Measurements from ENCODE around the gene CUL4A.

The CUL4A gene

GRCh38 chr13:113225515-113225914, 16.1 kb downstream of the CUL4A start:
- H3K36me3 ChIP-seq (ENCODE audit: insufficient read depth, low read length), result peaks cover 86% of the 10 kb centered on the region
- ATAC-seq (ENCODE audit: insufficient read depth, low read depth) (no peak), DNase-seq (no peak)
- no peaks in the 10 kb centered on the region for H3K27me3 ChIP-seq (ENCODE audit: insufficient read depth, low read length, poor library complexity)
- H3K9me3 ChIP-seq (ENCODE audit: insufficient read depth, low read length, severe bottlenecking), result no peaks in the 10 kb centered on the region
- no peak overlapping the region for H3K4me3 ChIP-seq (ENCODE audit: low read depth in 1 of 2, low read length in 2 of 2)
- no peaks in the 10 kb centered on the region for H3K4me1 ChIP-seq (ENCODE audit: insufficient read depth, low read length)
- H3K27ac ChIP-seq (ENCODE audit: low read length), result no peak overlapping the region
- H3K9ac ChIP-seq (ENCODE audit: low read depth, low read length), result no peak overlapping the region
- no peak for TF ChIP-seq EZH2 (IDR thresholded peaks at IDR 0.05; ENCODE audit: borderline replicate concordance, low read depth, low read length, severe bottlenecking)
- no peak for TF ChIP-seq CTCF (IDR thresholded peaks at IDR 0.05; ENCODE audit: borderline replicate concordance, extremely low read depth, low read length, poor library complexity, severe bottlenecking)
- H4K20me1 ChIP-seq (ENCODE audit: insufficient read depth, low read length), result peaks cover 45% of the 10 kb centered on the region
- H3K79me2 ChIP-seq (ENCODE audit: insufficient read depth, low read length), result peaks cover 63% of the 10 kb centered on the region
- no peak overlapping the region for H2AFZ ChIP-seq (ENCODE audit: low read depth, low read length)
- H3K4me2 ChIP-seq (ENCODE audit: insufficient read depth, low read length), result no peak overlapping the region

- H3K36me3 ChIP-seq (ENCODE audit: insufficient read depth, low read length), result peaks cover 86% of the 10 kb centered on the region
- H3K9ac ChIP-seq (ENCODE audit: low read depth, low read length), result no peak overlapping the region
- peaks cover 38% of the 10 kb centered on the region for H4K20me1 ChIP-seq (ENCODE audit: insufficient read depth, low read length)
- no peaks in the 10 kb centered on the region for H3K4me1 ChIP-seq (ENCODE audit: insufficient read depth, low read length)
- H3K79me2 ChIP-seq (ENCODE audit: insufficient read depth, low read length), result peaks cover 49% of the 10 kb centered on the region
- H3K27me3 ChIP-seq (ENCODE audit: insufficient read depth, low read length, poor library complexity), result no peaks in the 10 kb centered on the region
- H2AFZ ChIP-seq (ENCODE audit: low read depth, low read length), result no peak overlapping the region
- no peaks in the 10 kb centered on the region for H3K9me3 ChIP-seq (ENCODE audit: insufficient read depth, low read length, severe bottlenecking)
- H3K4me2 ChIP-seq (ENCODE audit: insufficient read depth, low read length), result no peak overlapping the region
- TF ChIP-seq CTCF (IDR thresholded peaks at IDR 0.05; ENCODE audit: borderline replicate concordance, extremely low read depth, low read length, poor library complexity, severe bottlenecking), result no peak
- TF ChIP-seq EZH2 (IDR thresholded peaks at IDR 0.05; ENCODE audit: borderline replicate concordance, low read depth, low read length, severe bottlenecking), result no peak
- no peak overlapping the region for H3K27ac ChIP-seq (ENCODE audit: low read length)
- DNase-seq, result no peak
- H3K4me3 ChIP-seq (ENCODE audit: low read depth in 1 of 2, low read length in 2 of 2), result no peak overlapping the region
- ATAC-seq (ENCODE audit: insufficient read depth, low read depth), result no peak
Measured at GRCh38 chr13:113226873-113227450, 17.5 kb downstream of the CUL4A start.

- Histone ChIP-seq H2AFZ (ENCODE audit: low read depth, low read length) (no peak overlapping the region), H3K4me2 (ENCODE audit: insufficient read depth, low read length) (no peak overlapping the region), H3K79me2 (ENCODE audit: insufficient read depth, low read length) (peaks cover 29% of the 10 kb centered on the region; the same call in 1 of the 2 replicates), H3K9ac (ENCODE audit: low read depth, low read length) (no peak overlapping the region), H3K27me3 (ENCODE audit: insufficient read depth, low read length, poor library complexity) (no peaks in the 10 kb centered on the region), H3K36me3 (ENCODE audit: insufficient read depth, low read length) (peaks cover 85% of the 10 kb centered on the region), H3K27ac (ENCODE audit: low read length) (no peak overlapping the region), H4K20me1 (ENCODE audit: insufficient read depth, low read length) (peaks cover 28% of the 10 kb centered on the region), H3K4me1 (ENCODE audit: insufficient read depth, low read length) (no peaks in the 10 kb centered on the region), H3K9me3 (ENCODE audit: insufficient read depth, low read length, severe bottlenecking) (no peaks in the 10 kb centered on the region), H3K4me3 (ENCODE audit: low read depth in 1 of 2, low read length in 2 of 2) (no peak overlapping the region)
- no peak for ATAC-seq (ENCODE audit: insufficient read depth, low read depth)
- TF ChIP-seq CTCF (IDR thresholded peaks at IDR 0.05; ENCODE audit: borderline replicate concordance, extremely low read depth, low read length, poor library complexity, severe bottlenecking) (no peak), EZH2 (IDR thresholded peaks at IDR 0.05; ENCODE audit: borderline replicate concordance, low read depth, low read length, severe bottlenecking) (no peak)
- DNase-seq, result no peak
Measured at GRCh38 chr13:113229161-113229560, 19.7 kb downstream of the CUL4A start.

Data from DND-41 (cell line).